Subcutaneous adipose tissue (tissue), 4 donors: ENCODE measurements around the gene DLGAP4. TPM values are rescaled to one million over a fixed set of nuclear protein-coding genes. Genes with fewer than 3 reads are reported as not detected.

Source experiments
- CTCF ChIP-seq: fragments of 450-650 bp; IDR thresholded peaks from one replicate; pipeline ENCODE4 v1.5.1; 2016; ENCODE audit warnings: low read depth, mild to moderate bottlenecking, control low read depth, antibody characterized with exemption, moderate library complexity
- total RNA-seq, 4 donors: library from RNA; depleted of rRNA; stranded (reverse); fragments of >200 nt; gene quantifications; one replicate each; pipeline ENCODE4 v1.1.0, GENCODE V29; 2016

The DLGAP4 gene
- total RNA-seq, 4 donors from 2014 or later = 25.8 to 47.4 (median 38.9) TPM

- no peak for TF ChIP-seq CTCF
Observed at GRCh38 chr20:36306553-36307411, 643 bp downstream of the DLGAP4 start.

- no peak for TF ChIP-seq CTCF
Observed at GRCh38 chr20:36307412-36308325, 1.5 kb downstream of the DLGAP4 start.

- no peak for TF ChIP-seq CTCF
Observed at GRCh38 chr20:36308353-36308752, 2.2 kb downstream of the DLGAP4 start.

- no peak for TF ChIP-seq CTCF
Observed at GRCh38 chr20:36308986-36309385, 2.8 kb downstream of the DLGAP4 start.

GRCh38 chr20:36309643-36310042, 3.5 kb downstream of the DLGAP4 start:
- no peak for TF ChIP-seq CTCF

GRCh38 chr20:36310215-36310981, 4.3 kb downstream of the DLGAP4 start:
- no peak for TF ChIP-seq CTCF
